CD14-positive monocyte (primary cell): ENCODE data around the gene TMEM203. TPM values are rescaled to one million over a fixed set of nuclear protein-coding genes. Genes with fewer than 3 reads are reported as not detected.

Experiments used
- DNase-seq, 3 donors: peaks; one replicate each; pipeline ENCODE4 v3.0.0-alpha.2; 2011 to 2022
- H2AFZ ChIP-seq: 2 replicates; pipeline ENCODE4 v1.6.0; 2012; ENCODE audit warnings: mild to moderate bottlenecking, low read depth, low read length, inconsistent platforms; ENCODE audit not compliant: insufficient read depth, poor library complexity, severe bottlenecking
- H3K27ac ChIP-seq, 2 donors: 1 replicate in 1 of 2; 2 replicates in 1 of 2; pipeline ENCODE4 v1.5.1; 2012 to 2013; ENCODE audit warnings: low read length in 2 of 2, control low read depth in 1 of 2, inconsistent platforms in 1 of 2, low read depth in 1 of 2, mild to moderate bottlenecking in 1 of 2
- H3K27me3 ChIP-seq, 2 donors: one replicate each; pipeline versions ENCODE4 v1.6.0 to v1.6.1; 2011 to 2013; ENCODE audit warnings: low read length in 2 of 2; ENCODE audit not compliant: control insufficient read depth in 2 of 2, insufficient read depth in 2 of 2
- H3K36me3 ChIP-seq, 2 donors: replicated peaks in 1 of 2; 1 replicate in 1 of 2; 2 replicates in 1 of 2; pipeline versions ENCODE4 v1.5.1 to v1.6.1; 2012 to 2013; ENCODE audit warnings: low read length in 2 of 2, control low read depth in 1 of 2, inconsistent platforms in 1 of 2, mild to moderate bottlenecking in 1 of 2; ENCODE audit not compliant: insufficient read depth in 2 of 2, control insufficient read depth in 1 of 2
- H3K4me1 ChIP-seq, 2 donors: 1 replicate in 1 of 2; 2 replicates in 1 of 2; pipeline versions ENCODE4 v1.5.1 to v1.6.1; 2012 to 2013; ENCODE audit warnings: low read length in 2 of 2, control low read depth in 1 of 2, inconsistent platforms in 1 of 2, mild to moderate bottlenecking in 1 of 2, moderate library complexity in 1 of 2; ENCODE audit not compliant: insufficient read depth in 2 of 2, control insufficient read depth in 1 of 2
- H3K4me2 ChIP-seq: replicated peaks from 2 replicates; pipeline ENCODE3; 2012; ENCODE audit warnings: low read length, moderate library complexity, mild to moderate bottlenecking; ENCODE audit not compliant: poor library complexity, severe bottlenecking; ENCODE audit errors: extremely low read depth
- H3K4me3 ChIP-seq, 3 experiments: fragments of 200-600 bp in 1 of 3; sonication (generic) in 1 of 3; replicated peaks in 1 of 3; 1 replicate in 2 of 3; 2 replicates in 1 of 3; pipeline ENCODE4 v1.5.1; 2011 to 2013; ENCODE audit warnings: low read length in 3 of 3, mild to moderate bottlenecking in 3 of 3, control low read depth in 2 of 3, low read depth in 2 of 3, inconsistent platforms in 1 of 3, moderate library complexity in 1 of 3
- H3K79me2 ChIP-seq: 2 replicates; pipeline ENCODE4 v1.6.0; 2012; ENCODE audit warnings: mild to moderate bottlenecking, control low read depth, inconsistent platforms, low read length, moderate library complexity; ENCODE audit not compliant: insufficient read depth
- H3K9ac ChIP-seq: 2 replicates; pipeline ENCODE4 v1.6.0; 2017; ENCODE audit warnings: low read length, mild to moderate bottlenecking; ENCODE audit not compliant: insufficient read depth, poor library complexity, severe bottlenecking
- H3K9me3 ChIP-seq, 2 donors: replicated peaks in 1 of 2; 1 replicate in 1 of 2; 2 replicates in 1 of 2; pipeline versions ENCODE4 v1.5.1 to v1.6.1; 2012 to 2013; ENCODE audit warnings: low read length in 2 of 2, control low read depth in 1 of 2; ENCODE audit not compliant: control insufficient read depth in 1 of 2, insufficient read depth in 1 of 2
- H4K20me1 ChIP-seq: 2 replicates; pipeline ENCODE4 v1.6.0; 2012; ENCODE audit warnings: mild to moderate bottlenecking, low read length, control low read depth, moderate library complexity; ENCODE audit not compliant: insufficient read depth
- H3K27ac Mint-ChIP-seq, 7 donors: one replicate each; pipeline ENCODE4 v1.8.0; 2020; ENCODE audit warnings: mild to moderate bottlenecking in 7 of 7, mixed read lengths in 7 of 7, moderate library complexity in 6 of 7, inconsistent platforms in 2 of 7
- H3K27me3 Mint-ChIP-seq, 3 donors: one replicate each; pipeline ENCODE4 v1.8.0; 2021 to 2022; ENCODE audit warnings: low read depth in 3 of 3, mild to moderate bottlenecking in 3 of 3, mixed read lengths in 3 of 3, moderate library complexity in 3 of 3, inconsistent platforms in 1 of 3
- H3K36me3 Mint-ChIP-seq, 2 donors: one replicate each; pipeline ENCODE4 v1.8.0; 2020; ENCODE audit warnings: mixed read lengths in 2 of 2, inconsistent platforms in 1 of 2, mild to moderate bottlenecking in 1 of 2
- H3K4me1 Mint-ChIP-seq: one replicate; pipeline ENCODE4 v1.8.0; 2020; ENCODE audit warnings: mild to moderate bottlenecking, mixed read lengths
- H3K4me3 Mint-ChIP-seq, 2 donors: one replicate each; pipeline ENCODE4 v1.8.0; 2020; ENCODE audit warnings: mild to moderate bottlenecking in 2 of 2, mixed read lengths in 2 of 2, moderate library complexity in 1 of 2
- H3K9me3 Mint-ChIP-seq, 7 donors: one replicate each; pipeline ENCODE4 v1.8.0; 2020 to 2022; ENCODE audit warnings: mixed read lengths in 7 of 7, mild to moderate bottlenecking in 6 of 7, moderate library complexity in 6 of 7, inconsistent platforms in 2 of 7
- CTCF ChIP-seq: fragments of 200-600 bp; IDR thresholded peaks from one replicate; pipeline ENCODE4 v1.8.0; 2022; ENCODE audit warnings: antibody characterized with exemption, mild to moderate bottlenecking
- WGBS: methylation state at CpG from one replicate; pipeline ENCODE4 v1.1.5; 2013; ENCODE audit warnings: missing lambda C conversion rate; ENCODE audit not compliant: insufficient coverage; 5-methylcytosine and 5-hydroxymethylcytosine counted together
- intact Hi-C, 2 donors: fragments of 100-400 bp; cut with micrococcal nuclease; formaldehyde crosslinking; loops; one replicate each; pipeline versions ENCODE4 v1.15.0 to v1.15.1; 2023
- polyA plus RNA-seq, 3 donors: library from polyadenylated mRNA; depleted of rRNA in 1 of 3; unstranded in 2 of 3; stranded (reverse) in 1 of 3; fragments of 300-500 nt in 2 of 3; fragments of >200 nt in 1 of 3; fragmentation: Illumina TruSeq in 2 of 3; gene quantifications; 1 replicate in 2 of 3; 2 replicates in 1 of 3; pipeline ENCODE4 v1.2.3, GENCODE V29; 2012 to 2021

Gene TMEM203
- polyA plus RNA-seq, 3 donors, result 13.1 to 88.1 (median 76.1) TPM

- Mint-ChIP-seq H3K4me1 (peaks cover 9% of the 10 kb centered on the region), H3K27me3 (peaks cover 73 to 98% (median 89%) of the 10 kb centered on the region in 3 donors), H3K9me3 (peaks cover 0 to 25% (median 8%) of the 10 kb centered on the region in 7 donors), H3K4me3 (peak overlapping the region in 1 of 2 donors; percentile 69), H3K36me3 (no peaks in the 10 kb centered on the region), H3K27ac (no peak overlapping the region)
- peaks cover 6 to 17% of the 10 kb centered on the region in 2 donors for H3K9me3 ChIP-seq
- H3K4me2 ChIP-seq, result no peak overlapping the region
- H4K20me1 ChIP-seq, result no peaks in the 10 kb centered on the region
- DNase-seq, result no peak
- no peaks in the 10 kb centered on the region for H3K79me2 ChIP-seq
- peaks cover 14 to 96% of the 10 kb centered on the region in 2 donors for H3K27me3 ChIP-seq
- WGBS, result 79% methylated on average over 14 of the region's 17 CpGs
- no peak overlapping the region for H3K4me3 ChIP-seq
- H3K9ac ChIP-seq, result no peak overlapping the region
- TF ChIP-seq CTCF, result no peak
- no peak overlapping the region for H2AFZ ChIP-seq
- H3K27ac ChIP-seq, result no peak overlapping the region
- peaks cover 7 to 19% of the 10 kb centered on the region in 2 donors for H3K4me1 ChIP-seq
- intact Hi-C loops, result no loop called here
- no peaks in the 10 kb centered on the region for H3K36me3 ChIP-seq
Observed at GRCh38 chr9:137160054-137160425, 45.4 kb downstream of the TMEM203 start.

- H3K4me3 Mint-ChIP-seq, result peak overlapping the region in 1 of 2 donors; percentile 75
- peaks cover 6 to 17% of the 10 kb centered on the region in 2 donors for H3K9me3 ChIP-seq
- intact Hi-C loops, result no loop called here
- peaks cover 14 to 89% of the 10 kb centered on the region in 2 donors for H3K27me3 ChIP-seq
- no peak overlapping the region for H3K27ac Mint-ChIP-seq
- no peak overlapping the region for H3K9ac ChIP-seq
- peaks cover 9% of the 10 kb centered on the region for H3K4me1 Mint-ChIP-seq
- no peak overlapping the region for H3K4me2 ChIP-seq
- H3K36me3 ChIP-seq, result no peaks in the 10 kb centered on the region
- H3K4me3 ChIP-seq, result no peak overlapping the region
- peaks cover 0 to 25% (median 8%) of the 10 kb centered on the region in 7 donors for H3K9me3 Mint-ChIP-seq
- H3K27ac ChIP-seq, result no peak overlapping the region
- 54% methylated on average over 11 of the region's 14 CpGs for WGBS
- H3K36me3 Mint-ChIP-seq, result no peaks in the 10 kb centered on the region
- TF ChIP-seq CTCF, result no peak
- H4K20me1 ChIP-seq, result no peaks in the 10 kb centered on the region
- H2AFZ ChIP-seq, result no peak overlapping the region
- DNase-seq, result no peak
- peaks cover 76 to 99% (median 93%) of the 10 kb centered on the region in 3 donors for H3K27me3 Mint-ChIP-seq
- peaks cover 7 to 19% of the 10 kb centered on the region in 2 donors for H3K4me1 ChIP-seq
- H3K79me2 ChIP-seq, result no peaks in the 10 kb centered on the region
Observed at GRCh38 chr9:137159105-137160053, 46.1 kb downstream of the TMEM203 start.
